ENCODE measurements around the gene PRR22.

DNA sequence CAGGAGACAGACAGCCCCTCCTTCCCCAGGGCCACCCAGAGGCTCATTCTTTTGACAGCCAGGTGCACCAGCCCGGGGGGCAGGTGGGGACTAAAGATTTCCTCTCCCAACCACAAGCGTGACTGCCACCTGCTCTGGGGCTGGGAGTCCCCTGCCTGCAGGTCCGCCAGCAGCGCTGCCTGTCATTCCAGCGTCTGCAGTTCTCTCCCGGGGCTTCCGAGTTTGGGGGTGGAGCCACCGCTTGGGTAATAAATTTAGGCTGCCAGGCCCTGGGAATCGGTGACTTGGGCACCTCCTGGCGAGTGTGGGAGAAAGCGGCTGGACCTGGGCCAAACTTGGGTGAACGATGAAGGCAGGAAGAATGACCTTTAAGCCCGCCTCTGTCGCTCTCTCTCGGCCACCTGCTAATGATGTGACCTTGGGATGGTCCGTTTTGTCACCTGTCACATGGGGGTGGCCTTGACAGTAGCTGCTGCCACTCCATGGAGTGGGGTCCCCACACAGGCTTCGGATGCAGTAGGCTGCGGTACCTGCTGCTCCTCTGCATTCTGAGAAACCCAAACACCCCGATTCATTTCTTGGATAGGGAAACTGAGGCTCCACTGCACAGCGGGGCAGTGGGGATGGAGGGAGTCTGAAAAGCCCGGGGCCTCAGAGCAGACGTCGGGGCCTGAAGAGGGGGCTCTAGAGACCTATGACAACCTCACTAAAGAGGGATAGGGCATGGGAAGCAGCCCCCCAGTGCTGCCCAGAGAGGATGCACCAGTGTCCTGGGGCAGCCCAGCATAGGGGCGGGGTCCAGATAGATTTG, 42.2 kb upstream of the PRR22 start:
- TF ChIP-seq, protein P1, sequence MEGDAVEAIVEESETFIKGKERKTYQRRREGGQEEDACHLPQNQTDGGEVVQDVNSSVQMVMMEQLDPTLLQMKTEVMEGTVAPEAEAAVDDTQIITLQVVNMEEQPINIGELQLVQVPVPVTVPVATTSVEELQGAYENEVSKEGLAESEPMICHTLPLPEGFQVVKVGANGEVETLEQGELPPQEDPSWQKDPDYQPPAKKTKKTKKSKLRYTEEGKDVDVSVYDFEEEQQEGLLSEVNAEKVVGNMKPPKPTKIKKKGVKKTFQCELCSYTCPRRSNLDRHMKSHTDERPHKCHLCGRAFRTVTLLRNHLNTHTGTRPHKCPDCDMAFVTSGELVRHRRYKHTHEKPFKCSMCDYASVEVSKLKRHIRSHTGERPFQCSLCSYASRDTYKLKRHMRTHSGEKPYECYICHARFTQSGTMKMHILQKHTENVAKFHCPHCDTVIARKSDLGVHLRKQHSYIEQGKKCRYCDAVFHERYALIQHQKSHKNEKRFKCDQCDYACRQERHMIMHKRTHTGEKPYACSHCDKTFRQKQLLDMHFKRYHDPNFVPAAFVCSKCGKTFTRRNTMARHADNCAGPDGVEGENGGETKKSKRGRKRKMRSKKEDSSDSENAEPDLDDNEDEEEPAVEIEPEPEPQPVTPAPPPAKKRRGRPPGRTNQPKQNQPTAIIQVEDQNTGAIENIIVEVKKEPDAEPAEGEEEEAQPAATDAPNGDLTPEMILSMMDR (IDR thresholded peaks at IDR 0.05), result no peak
- no peak for TF ChIP-seq POLR2A (IDR thresholded peaks at IDR 0.05)

All from testis (tissue), 2 donors.